Lung (tissue), 16 donors: ENCODE measurements around the gene C19orf67. TPM values are rescaled to one million over a fixed set of nuclear protein-coding genes. Genes with fewer than 3 reads are reported as not detected.

Source experiments
- ATAC-seq: fragments of 200-7000 bp; cut with Tn5 transposase; one replicate; pipeline ENCODE4 v1.9.1; 2020; ENCODE audit warnings: moderate number of reproducible peaks; ENCODE audit not compliant: insufficient read depth, low FRiP score
- DNase-seq, 3 donors: peaks; one replicate each; pipeline ENCODE4 v3.0.0-alpha.2; 2013 to 2017
- H3K27ac ChIP-seq, 2 donors: one replicate each; pipeline ENCODE4 v1.5.1; 2013; ENCODE audit warnings: mild to moderate bottlenecking in 2 of 2, moderate library complexity in 2 of 2, control low read depth in 1 of 2, inconsistent platforms in 1 of 2, low read depth in 1 of 2, low read length in 1 of 2
- H3K27me3 ChIP-seq, 3 donors: one replicate each; pipeline ENCODE4 v1.5.1; 2013; ENCODE audit warnings: low read length in 2 of 3; ENCODE audit not compliant: control insufficient read depth in 3 of 3, insufficient read depth in 3 of 3
- H3K36me3 ChIP-seq, 4 donors: one replicate each; pipeline ENCODE4 v1.5.1; 2013; ENCODE audit warnings: low read length in 4 of 4, mild to moderate bottlenecking in 1 of 4, moderate library complexity in 1 of 4; ENCODE audit not compliant: control insufficient read depth in 4 of 4, insufficient read depth in 4 of 4
- H3K4me1 ChIP-seq, 5 donors: one replicate each; pipeline ENCODE4 v1.5.1; 2013; ENCODE audit warnings: low read length in 5 of 5, mild to moderate bottlenecking in 2 of 5, moderate library complexity in 1 of 5; ENCODE audit not compliant: control insufficient read depth in 5 of 5, insufficient read depth in 5 of 5
- H3K4me3 ChIP-seq: one replicate; pipeline ENCODE4 v1.5.1; 2013; ENCODE audit warnings: mild to moderate bottlenecking, control low read depth, moderate library complexity
- H3K9ac ChIP-seq, 2 donors: one replicate each; pipeline ENCODE4 v1.5.1; 2013; ENCODE audit warnings: low read length in 2 of 2, control low read depth in 1 of 2; ENCODE audit not compliant: insufficient read depth in 1 of 2
- H3K9me3 ChIP-seq, 4 donors: one replicate each; pipeline ENCODE4 v1.5.1; 2013; ENCODE audit warnings: low read length in 3 of 4, mild to moderate bottlenecking in 1 of 4, moderate library complexity in 1 of 4; ENCODE audit not compliant: control insufficient read depth in 4 of 4, insufficient read depth in 3 of 4
- WGBS, 2 donors: extraction: QIAGEN DNeasy Blood & Tissue Kit; methylation state at CpG; one replicate each; pipeline ENCODE4 v1.1.7; 2013; 5-methylcytosine and 5-hydroxymethylcytosine counted together
- long read RNA-seq, 5 donors: transcript quantifications; one replicate each; lab custom pipeline, GENCODE V29; 2026
- polyA plus RNA-seq, 2 donors: library from polyadenylated mRNA; stranded (reverse); fragments of 200-250 nt; gene quantifications; one replicate each; pipeline ENCODE4 v1.2.1, GENCODE V29; 2013
- total RNA-seq, 2 donors: library from RNA; depleted of rRNA in 1 of 2; stranded (reverse); fragments of >200 nt in 1 of 2; gene quantifications; one replicate each; pipeline ENCODE4 v1.2.1, GENCODE V29; 2014 to 2021
- TF ChIP-seq, protein P1 (sequence below): IDR thresholded peaks from 2 replicates; pipeline ENCODE4 v1.5.1; 2012; ENCODE audit warnings: mild to moderate bottlenecking; ENCODE audit errors: control extremely low read depth, extremely low read depth
- donor health status: control.
- donor health status: control.
- donor health status: Bipolar disorder and iron deficiency.
- donor health status: healthy.
- donor health status: DM: yes; HTN: yes; CAD: no.

Gene C19orf67
- 1 to 10 TPM in 1 of 2 donors, under 1 TPM in 1; 0.37 to 1.0 TPM for total RNA-seq
- under 1 TPM in 1 of 2 donors, not detected in 1; 0.38 TPM for polyA plus RNA-seq
- long read RNA-seq, donor 1 = 0 reads
- long read RNA-seq, donor 2 = 0 reads
- long read RNA-seq, donor 3 = 0 reads
- long read RNA-seq, donor 4 = 0 reads
- long read RNA-seq, donor 5 = 0 reads

DNA sequence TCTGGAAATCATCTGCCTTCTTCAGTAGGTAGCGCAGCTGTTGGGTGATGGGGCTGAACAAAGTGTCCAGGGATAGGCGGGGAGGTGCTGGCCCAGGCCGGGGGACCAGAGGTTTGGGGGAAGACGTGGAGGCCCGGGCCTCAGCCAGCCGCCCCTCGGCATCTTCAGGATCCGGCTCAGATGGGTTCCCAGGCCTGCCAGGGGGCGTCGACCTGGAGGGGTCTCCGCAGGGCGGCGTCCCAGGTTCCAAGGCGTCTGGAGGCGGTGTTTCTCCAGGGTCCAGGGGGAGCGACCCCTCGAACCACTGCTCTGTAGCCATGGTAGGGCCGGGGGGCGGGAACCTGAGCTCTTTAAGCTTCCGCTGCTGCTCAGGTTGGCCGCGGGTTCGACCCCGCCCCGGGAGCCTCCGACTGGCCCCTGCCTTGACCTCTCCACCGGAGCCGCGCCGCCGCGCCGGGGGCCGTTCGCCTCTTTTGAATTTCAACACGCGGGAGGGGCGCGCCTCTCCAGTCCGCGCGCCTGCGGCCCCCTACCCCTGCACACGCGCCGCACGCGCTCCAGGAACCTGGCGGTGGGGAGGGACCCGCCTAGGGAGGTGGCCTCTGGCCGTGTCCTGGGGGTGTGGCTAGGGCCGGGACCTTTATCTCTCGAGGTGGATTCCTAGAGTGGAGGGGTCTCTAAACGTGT, at the start of gene C19orf67:
C19orf67 (minus strand) TSS at position 475 of the 687 bp plus-strand sequence; CDS start at position 319, 156 bp downstream.
- ATAC-seq = no peak
- H3K9ac ChIP-seq = no peak within 1 kb of the TSS
- WGBS, 2 donors = 77 to 82% methylated on average over 54 of the region's 54 CpGs
- H3K27ac ChIP-seq = no peak within 1 kb of the TSS
- H3K9me3 ChIP-seq = no peaks in the 10 kb centered on the region
- H3K36me3 ChIP-seq = peaks cover 0 to 10% (median 7%) of the 10 kb centered on the region in 4 donors
- DNase-seq = no peak
- TF ChIP-seq, protein P1, sequence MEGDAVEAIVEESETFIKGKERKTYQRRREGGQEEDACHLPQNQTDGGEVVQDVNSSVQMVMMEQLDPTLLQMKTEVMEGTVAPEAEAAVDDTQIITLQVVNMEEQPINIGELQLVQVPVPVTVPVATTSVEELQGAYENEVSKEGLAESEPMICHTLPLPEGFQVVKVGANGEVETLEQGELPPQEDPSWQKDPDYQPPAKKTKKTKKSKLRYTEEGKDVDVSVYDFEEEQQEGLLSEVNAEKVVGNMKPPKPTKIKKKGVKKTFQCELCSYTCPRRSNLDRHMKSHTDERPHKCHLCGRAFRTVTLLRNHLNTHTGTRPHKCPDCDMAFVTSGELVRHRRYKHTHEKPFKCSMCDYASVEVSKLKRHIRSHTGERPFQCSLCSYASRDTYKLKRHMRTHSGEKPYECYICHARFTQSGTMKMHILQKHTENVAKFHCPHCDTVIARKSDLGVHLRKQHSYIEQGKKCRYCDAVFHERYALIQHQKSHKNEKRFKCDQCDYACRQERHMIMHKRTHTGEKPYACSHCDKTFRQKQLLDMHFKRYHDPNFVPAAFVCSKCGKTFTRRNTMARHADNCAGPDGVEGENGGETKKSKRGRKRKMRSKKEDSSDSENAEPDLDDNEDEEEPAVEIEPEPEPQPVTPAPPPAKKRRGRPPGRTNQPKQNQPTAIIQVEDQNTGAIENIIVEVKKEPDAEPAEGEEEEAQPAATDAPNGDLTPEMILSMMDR = no peak
- peaks cover 0 to 18% (median 6%) of the 10 kb centered on the region in 5 donors for H3K4me1 ChIP-seq
- no peak within 1 kb of the TSS for H3K4me3 ChIP-seq
- no peaks in the 10 kb centered on the region for H3K27me3 ChIP-seq

DNA sequence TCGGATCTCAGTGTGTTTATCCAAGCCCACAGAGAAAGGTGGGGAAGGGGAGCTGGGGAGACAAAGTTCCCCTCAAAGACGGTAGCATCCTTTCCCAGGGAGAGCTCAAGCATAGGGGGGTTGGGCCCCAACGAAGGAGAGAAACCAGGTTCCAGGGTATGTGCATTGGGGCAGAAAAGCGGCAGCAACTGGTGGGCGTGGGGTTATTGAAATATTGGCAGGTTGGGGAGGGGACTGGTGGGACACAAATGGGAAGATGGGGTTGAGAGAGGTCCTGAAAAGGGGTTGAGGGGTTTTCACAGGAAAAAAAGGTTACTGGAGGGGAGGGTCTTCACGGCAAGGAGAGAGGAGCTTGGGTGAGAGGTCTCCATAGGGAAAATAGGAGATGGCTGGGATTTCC, 49.8 kb upstream of the C19orf67 start:
- 34 to 54% methylated on average over 6 of the region's 6 CpGs for WGBS, 2 donors
- Histone ChIP-seq H3K27me3 (no peaks in the 10 kb centered on the region), H3K36me3 (no peaks in the 10 kb centered on the region), H3K4me1 (peaks cover 0 to 22% (median 6%) of the 10 kb centered on the region in 5 donors), H3K4me3 (no peak overlapping the region), H3K9ac (no peak overlapping the region), H3K27ac (no peak overlapping the region), H3K9me3 (no peaks in the 10 kb centered on the region)
- TF ChIP-seq, protein P1 = no peak
- ATAC-seq = no peak
- DNase-seq = no peak

DNA sequence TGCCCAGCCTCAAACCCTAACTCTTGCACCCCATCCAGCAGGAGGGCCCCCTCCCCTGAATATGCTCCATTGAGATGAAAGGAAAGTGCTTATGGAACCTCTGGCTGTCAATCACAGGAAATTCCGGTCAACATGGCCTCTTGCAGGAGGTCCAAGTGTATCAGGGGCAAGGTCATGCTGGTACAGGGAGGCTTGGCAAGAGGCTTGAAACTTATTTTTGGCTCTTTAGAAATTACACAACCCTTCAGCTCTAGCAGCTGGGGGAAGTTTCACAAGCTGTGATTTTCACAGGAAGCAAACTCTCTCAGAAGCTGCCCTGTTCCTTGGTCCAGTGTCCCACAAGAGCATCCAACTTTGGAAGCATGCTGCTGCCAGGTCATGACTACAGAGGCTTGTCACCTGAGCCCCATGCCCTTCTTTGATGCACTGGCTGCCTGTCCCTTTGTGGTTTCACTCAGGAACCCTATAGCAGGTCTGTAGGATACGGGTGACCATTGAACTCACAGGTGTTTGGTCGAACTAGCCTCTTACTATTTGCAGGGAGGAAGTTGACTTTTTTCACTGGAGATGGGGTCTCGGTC, 42.4 kb upstream of the C19orf67 start:
- no peaks in the 10 kb centered on the region for H3K9me3 ChIP-seq
- peak overlapping the region; percentile 23 to 75 for H3K27ac ChIP-seq
- TF ChIP-seq, protein P1 = no peak
- DNase-seq (peak in 1 of 3 donors; percentile 28), ATAC-seq (peak; percentile 55)
- H3K9ac ChIP-seq = no peak overlapping the region
- 19 to 42% methylated on average over 4 of the region's 4 CpGs for WGBS, 2 donors
- H3K4me1 ChIP-seq = peaks cover 0 to 4% (median 0%) of the 10 kb centered on the region in 5 donors
- H3K36me3 ChIP-seq = peaks cover 0 to 3% (median 0%) of the 10 kb centered on the region in 4 donors
- H3K4me3 ChIP-seq = no peak overlapping the region
- H3K27me3 ChIP-seq = no peaks in the 10 kb centered on the region
